NB4 (cell line): ENCODE measurements around the gene RYR2.

Experiments used
- CTCF ChIP-seq: IDR thresholded peaks from one replicate; pipeline ENCODE4 v1.5.1; 2012; ENCODE audit warnings: low read depth, low read length
- TF ChIP-seq, protein P1 (sequence below): IDR thresholded peaks from 2 replicates; pipeline ENCODE4 v1.6.1; 2011; ENCODE audit warnings: low read depth, low read length

- TF ChIP-seq, protein P1, sequence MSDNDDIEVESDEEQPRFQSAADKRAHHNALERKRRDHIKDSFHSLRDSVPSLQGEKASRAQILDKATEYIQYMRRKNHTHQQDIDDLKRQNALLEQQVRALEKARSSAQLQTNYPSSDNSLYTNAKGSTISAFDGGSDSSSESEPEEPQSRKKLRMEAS = no peak
- TF ChIP-seq CTCF = no peak
These were observed 142.1 kb downstream of the RYR2 start for GRCh38 chr1:237183963-237184540.
